AG09319 (cell line): ENCODE results near the gene TUBB4B.

Experiments
- DNase-seq: peaks from one replicate; pipeline ENCODE4 v3.0.0-alpha.2; 2010; ENCODE audit warnings: low read depth; ENCODE audit errors: extremely low read depth
- TF ChIP-seq, protein P1 (sequence below): IDR thresholded peaks from 2 replicates; pipeline ENCODE4 v1.5.1; 2011; ENCODE audit warnings: low read depth, mild to moderate bottlenecking, inconsistent platforms, low read length, moderate library complexity

Gene TUBB4B

DNA sequence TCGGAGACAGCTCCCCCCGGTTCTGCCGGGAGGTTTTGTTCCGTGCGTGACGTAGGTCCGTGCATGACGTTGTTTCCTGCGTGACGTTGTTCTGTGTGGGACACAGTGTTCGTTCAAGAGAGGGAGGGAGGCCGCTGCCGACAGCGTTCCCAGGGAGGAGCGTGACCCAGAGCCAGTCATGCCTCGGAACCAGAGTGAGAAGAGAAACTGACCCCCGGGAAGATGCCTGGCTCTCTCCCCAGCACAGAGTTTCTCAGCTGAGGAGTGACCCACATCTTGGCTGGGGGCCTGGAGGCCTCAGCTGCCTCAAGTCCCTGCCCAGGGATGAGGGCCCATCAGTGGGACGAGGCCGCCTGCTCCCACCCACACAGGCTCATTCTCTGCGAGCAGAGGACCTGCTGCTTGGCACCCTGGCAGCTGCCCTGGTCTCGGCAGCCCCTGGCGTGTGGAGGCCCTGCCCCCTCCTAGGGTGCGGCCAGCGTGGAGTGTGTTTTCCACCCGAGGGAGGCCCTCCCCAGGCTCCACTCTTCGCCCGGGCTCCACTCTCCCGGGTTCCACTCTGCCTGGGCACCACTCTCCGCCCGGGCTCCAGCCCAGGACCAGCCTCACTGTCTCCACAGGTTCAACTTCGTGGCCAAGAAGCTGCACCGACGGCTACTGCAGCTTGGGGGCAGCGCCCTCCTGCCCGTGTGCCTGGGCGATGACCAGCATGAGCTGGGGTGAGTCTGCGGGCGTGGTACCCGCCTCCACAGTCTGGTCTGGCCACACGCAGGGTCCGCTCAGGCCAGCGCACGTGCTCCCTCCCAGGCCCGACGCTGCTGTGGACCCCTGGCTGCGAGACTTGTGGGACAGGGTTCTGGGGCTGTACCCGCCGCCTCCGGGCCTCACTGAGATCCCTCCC is 27.7 kb upstream of the TUBB4B start:
- TF ChIP-seq, protein P1, sequence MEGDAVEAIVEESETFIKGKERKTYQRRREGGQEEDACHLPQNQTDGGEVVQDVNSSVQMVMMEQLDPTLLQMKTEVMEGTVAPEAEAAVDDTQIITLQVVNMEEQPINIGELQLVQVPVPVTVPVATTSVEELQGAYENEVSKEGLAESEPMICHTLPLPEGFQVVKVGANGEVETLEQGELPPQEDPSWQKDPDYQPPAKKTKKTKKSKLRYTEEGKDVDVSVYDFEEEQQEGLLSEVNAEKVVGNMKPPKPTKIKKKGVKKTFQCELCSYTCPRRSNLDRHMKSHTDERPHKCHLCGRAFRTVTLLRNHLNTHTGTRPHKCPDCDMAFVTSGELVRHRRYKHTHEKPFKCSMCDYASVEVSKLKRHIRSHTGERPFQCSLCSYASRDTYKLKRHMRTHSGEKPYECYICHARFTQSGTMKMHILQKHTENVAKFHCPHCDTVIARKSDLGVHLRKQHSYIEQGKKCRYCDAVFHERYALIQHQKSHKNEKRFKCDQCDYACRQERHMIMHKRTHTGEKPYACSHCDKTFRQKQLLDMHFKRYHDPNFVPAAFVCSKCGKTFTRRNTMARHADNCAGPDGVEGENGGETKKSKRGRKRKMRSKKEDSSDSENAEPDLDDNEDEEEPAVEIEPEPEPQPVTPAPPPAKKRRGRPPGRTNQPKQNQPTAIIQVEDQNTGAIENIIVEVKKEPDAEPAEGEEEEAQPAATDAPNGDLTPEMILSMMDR: no peak
- DNase-seq: no peak

GRCh38 chr9:137214620-137215019 is 26.5 kb upstream of the TUBB4B start:
- DNase-seq: no peak
- TF ChIP-seq, protein P1: no peak

- no peak for DNase-seq
- TF ChIP-seq, protein P1: no peak
These were observed 25.7 kb upstream of the TUBB4B start for GRCh38 chr9:137215196-137215986.

DNA sequence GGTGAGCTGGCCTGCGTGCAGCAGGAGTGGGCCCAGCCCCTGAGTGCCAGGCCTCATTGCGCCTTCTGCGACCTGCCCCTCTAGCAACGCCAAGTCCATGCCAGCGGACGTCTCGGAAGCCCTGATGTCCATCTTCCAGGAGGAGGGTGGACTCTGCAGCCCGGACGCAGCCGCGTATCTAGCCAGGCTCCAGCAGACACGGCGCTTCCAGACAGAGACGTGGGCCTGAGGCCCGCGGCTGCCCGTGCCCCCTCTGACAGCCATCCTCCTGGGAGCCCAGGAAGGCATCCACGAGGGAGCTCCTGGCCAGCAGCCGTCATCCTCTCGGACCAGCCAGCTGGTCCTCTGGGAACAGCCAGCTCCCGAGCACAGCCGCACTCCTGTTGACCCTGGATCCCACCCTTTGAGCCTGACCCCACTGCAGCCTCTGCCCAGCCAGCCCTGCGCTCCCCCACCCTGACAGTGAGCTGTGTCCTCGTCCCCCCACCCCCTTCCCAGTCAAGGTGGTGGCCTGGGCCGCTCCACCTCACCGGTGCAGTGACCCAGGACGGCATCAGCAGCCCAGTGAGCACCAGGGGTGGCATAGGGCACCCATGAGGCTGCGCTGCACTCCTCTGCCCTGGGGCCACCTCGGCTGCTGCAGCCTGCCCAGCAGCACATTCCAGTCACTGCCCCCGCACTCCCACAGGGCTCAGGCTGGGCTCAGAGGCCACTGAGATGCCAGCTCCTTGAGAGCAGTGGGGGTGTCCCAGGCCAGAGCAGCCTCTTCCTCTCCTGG is 24.7 kb upstream of the TUBB4B start:
- DNase-seq: no peak
- TF ChIP-seq, protein P1: no peak

GRCh38 chr9:137217276-137218211 is 23.5 kb upstream of the TUBB4B start:
- DNase-seq: no peak

More at GRCh38 chr9:137217276-137218211, 23.5 kb upstream of the TUBB4B start:
- TF ChIP-seq, protein P1: no peak
